PC-3 (cell line): ENCODE data around the gene DDX39B.

Experiments used
- EZH2 ChIP-seq: fragments of 300-600 bp; sonication (generic); IDR thresholded peaks from one replicate; pipeline ENCODE4 v1.6.1; 2017; ENCODE audit warnings: antibody characterized with exemption, mild to moderate bottlenecking, low read length; ENCODE audit not compliant: unreplicated experiment
- EZH2phosphoT487 ChIP-seq: fragments of 300-600 bp; sonication (generic); IDR thresholded peaks from 2 replicates; pipeline ENCODE4 v1.6.1; 2018; ENCODE audit warnings: mild to moderate bottlenecking, antibody characterized with exemption, low read length, borderline replicate concordance
- TF ChIP-seq, protein P1 (sequence below): fragments of 300-600 bp; sonication (generic); conservative IDR thresholded peaks from 2 replicates; pipeline ENCODE4 v1.5.1; 2017; ENCODE audit warnings: antibody characterized with exemption, low read depth, mild to moderate bottlenecking, low read length

DNA sequence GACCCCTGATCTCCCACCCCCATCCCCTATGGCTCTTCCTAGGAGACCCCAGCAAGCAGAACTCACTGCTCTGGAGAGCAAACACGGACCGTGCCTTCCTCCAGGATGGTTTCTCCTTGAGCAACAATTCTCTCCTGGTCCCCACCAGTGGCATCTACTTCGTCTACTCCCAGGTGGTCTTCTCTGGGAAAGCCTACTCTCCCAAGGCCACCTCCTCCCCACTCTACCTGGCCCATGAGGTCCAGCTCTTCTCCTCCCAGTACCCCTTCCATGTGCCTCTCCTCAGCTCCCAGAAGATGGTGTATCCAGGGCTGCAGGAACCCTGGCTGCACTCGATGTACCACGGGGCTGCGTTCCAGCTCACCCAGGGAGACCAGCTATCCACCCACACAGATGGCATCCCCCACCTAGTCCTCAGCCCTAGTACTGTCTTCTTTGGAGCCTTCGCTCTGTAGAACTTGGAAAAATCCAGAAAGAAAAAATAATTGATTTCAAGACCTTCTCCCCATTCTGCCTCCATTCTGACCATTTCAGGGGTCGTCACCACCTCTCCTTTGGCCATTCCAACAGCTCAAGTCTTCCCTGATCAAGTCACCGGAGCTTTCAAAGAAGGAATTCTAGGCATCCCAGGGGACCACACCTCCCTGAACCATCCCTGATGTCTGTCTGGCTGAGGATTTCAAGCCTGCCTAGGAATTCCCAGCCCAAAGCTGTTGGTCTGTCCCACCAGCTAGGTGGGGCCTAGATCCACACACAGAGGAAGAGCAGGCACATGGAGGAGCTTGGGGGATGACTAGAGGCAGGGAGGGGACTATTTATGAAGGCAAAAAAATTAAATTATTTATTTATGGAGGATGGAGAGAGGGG lies 31.7 kb upstream of the DDX39B start:
- TF ChIP-seq EZH2phosphoT487 (no peak), EZH2 (no peak)
- TF ChIP-seq, protein P1, sequence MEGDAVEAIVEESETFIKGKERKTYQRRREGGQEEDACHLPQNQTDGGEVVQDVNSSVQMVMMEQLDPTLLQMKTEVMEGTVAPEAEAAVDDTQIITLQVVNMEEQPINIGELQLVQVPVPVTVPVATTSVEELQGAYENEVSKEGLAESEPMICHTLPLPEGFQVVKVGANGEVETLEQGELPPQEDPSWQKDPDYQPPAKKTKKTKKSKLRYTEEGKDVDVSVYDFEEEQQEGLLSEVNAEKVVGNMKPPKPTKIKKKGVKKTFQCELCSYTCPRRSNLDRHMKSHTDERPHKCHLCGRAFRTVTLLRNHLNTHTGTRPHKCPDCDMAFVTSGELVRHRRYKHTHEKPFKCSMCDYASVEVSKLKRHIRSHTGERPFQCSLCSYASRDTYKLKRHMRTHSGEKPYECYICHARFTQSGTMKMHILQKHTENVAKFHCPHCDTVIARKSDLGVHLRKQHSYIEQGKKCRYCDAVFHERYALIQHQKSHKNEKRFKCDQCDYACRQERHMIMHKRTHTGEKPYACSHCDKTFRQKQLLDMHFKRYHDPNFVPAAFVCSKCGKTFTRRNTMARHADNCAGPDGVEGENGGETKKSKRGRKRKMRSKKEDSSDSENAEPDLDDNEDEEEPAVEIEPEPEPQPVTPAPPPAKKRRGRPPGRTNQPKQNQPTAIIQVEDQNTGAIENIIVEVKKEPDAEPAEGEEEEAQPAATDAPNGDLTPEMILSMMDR: no peak
